ENCODE results near the gene MYLK. TPM values are rescaled to one million over a fixed set of nuclear protein-coding genes. Genes with fewer than 3 reads are reported as not detected.

The MYLK gene
- total RNA-seq, 2 experiments from 2014 or later, result 0.22 TPM; not detected in 1

DNA sequence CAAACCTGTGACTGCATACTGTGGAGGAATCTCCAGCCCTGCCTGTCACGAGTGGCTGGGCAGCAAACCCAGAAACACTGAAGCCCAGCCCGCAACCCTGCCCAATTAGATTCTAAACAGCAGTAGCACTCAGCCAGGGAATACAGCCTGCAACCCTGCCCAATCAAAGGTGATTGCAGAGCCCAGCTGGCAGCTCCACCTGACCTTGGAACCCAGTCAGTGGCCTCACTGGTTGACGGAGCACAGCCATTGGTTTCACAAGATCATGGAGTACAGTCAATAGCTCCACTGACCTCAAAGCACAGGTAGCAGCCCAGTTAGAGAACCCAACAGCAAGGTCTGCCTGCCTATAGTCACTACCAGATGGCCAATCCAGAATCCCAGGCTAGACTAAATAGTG lies 35.2 kb upstream of the MYLK start:
- Mint-ChIP-seq H3K4me1 (ENCODE audit: low read depth) (no peaks in the 10 kb centered on the region), H3K9me3 (peaks cover 17% of the 10 kb centered on the region), H3K27ac (no peak overlapping the region), H3K4me3 (no peak overlapping the region), H3K36me3 (ENCODE audit: low read depth) (peaks cover 67% of the 10 kb centered on the region), H3K27me3 (no peaks in the 10 kb centered on the region)
- ATAC-seq (ENCODE audit: poor library complexity), result no peak
- no peaks in the 10 kb centered on the region for H3K27me3 ChIP-seq (ENCODE audit: control insufficient read depth in 1 of 2, insufficient read depth in 2 of 2, low read length in 2 of 2)
- intact Hi-C loops (cut with DNase I, micrococcal nuclease), result no loop called here
- peaks cover 5 to 15% of the 10 kb centered on the region in 2 experiments for H3K9me3 ChIP-seq (ENCODE audit: control insufficient read depth in 1 of 2, insufficient read depth in 1 of 2, low read length in 2 of 2)
- TF ChIP-seq, protein P1, sequence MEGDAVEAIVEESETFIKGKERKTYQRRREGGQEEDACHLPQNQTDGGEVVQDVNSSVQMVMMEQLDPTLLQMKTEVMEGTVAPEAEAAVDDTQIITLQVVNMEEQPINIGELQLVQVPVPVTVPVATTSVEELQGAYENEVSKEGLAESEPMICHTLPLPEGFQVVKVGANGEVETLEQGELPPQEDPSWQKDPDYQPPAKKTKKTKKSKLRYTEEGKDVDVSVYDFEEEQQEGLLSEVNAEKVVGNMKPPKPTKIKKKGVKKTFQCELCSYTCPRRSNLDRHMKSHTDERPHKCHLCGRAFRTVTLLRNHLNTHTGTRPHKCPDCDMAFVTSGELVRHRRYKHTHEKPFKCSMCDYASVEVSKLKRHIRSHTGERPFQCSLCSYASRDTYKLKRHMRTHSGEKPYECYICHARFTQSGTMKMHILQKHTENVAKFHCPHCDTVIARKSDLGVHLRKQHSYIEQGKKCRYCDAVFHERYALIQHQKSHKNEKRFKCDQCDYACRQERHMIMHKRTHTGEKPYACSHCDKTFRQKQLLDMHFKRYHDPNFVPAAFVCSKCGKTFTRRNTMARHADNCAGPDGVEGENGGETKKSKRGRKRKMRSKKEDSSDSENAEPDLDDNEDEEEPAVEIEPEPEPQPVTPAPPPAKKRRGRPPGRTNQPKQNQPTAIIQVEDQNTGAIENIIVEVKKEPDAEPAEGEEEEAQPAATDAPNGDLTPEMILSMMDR (IDR thresholded peaks at IDR 0.05), result no peak
- peaks cover 3% of the 10 kb centered on the region for H3K36me3 ChIP-seq (ENCODE audit: insufficient read depth, low read length)
- no peak overlapping the region for H3K4me3 ChIP-seq (ENCODE audit: low read length)
- ChIA-PET CTCF (no interaction called here), POLR2A (no interaction called here)
- no peak overlapping the region for H3K27ac ChIP-seq (ENCODE audit: low read depth in 1 of 2, low read length in 2 of 2)
- no peak for DNase-seq
- no peaks in the 10 kb centered on the region for H3K4me1 ChIP-seq (ENCODE audit: insufficient read depth, low read length)

GRCh38 chr3:123914829-123915228 lies 30.7 kb upstream of the MYLK start:
- Mint-ChIP-seq H3K36me3 (ENCODE audit: low read depth) (peaks cover 22% of the 10 kb centered on the region), H3K9me3 (no peaks in the 10 kb centered on the region), H3K4me1 (ENCODE audit: low read depth) (no peaks in the 10 kb centered on the region), H3K27ac (no peak overlapping the region), H3K4me3 (no peak overlapping the region), H3K27me3 (no peaks in the 10 kb centered on the region)
- intact Hi-C loops (cut with DNase I, micrococcal nuclease), result no loop called here
- H3K27me3 ChIP-seq (ENCODE audit: control insufficient read depth in 1 of 2, insufficient read depth in 2 of 2, low read length in 2 of 2), result no peaks in the 10 kb centered on the region
- peaks cover 0 to 5% of the 10 kb centered on the region in 2 experiments for H3K9me3 ChIP-seq (ENCODE audit: control insufficient read depth in 1 of 2, insufficient read depth in 1 of 2, low read length in 2 of 2)
- CTCF ChIA-PET, result interaction anchor here (1.1 kb wide), 1 partner anchor 11 kb away, joined by 3 read pairs; no protein-coding TSS in a partner anchor
- ATAC-seq (ENCODE audit: poor library complexity) (no peak), DNase-seq (no peak)
- TF ChIP-seq, protein P1 (IDR thresholded peaks at IDR 0.05), result no peak
- H3K4me3 ChIP-seq (ENCODE audit: low read length), result no peak overlapping the region
- peaks cover 3% of the 10 kb centered on the region for H3K36me3 ChIP-seq (ENCODE audit: insufficient read depth, low read length)
- no peaks in the 10 kb centered on the region for H3K4me1 ChIP-seq (ENCODE audit: insufficient read depth, low read length)
- H3K27ac ChIP-seq (ENCODE audit: low read depth in 1 of 2, low read length in 2 of 2), result no peak overlapping the region
- POLR2A ChIA-PET, result no interaction called here

- DNase-seq (no peak), ATAC-seq (ENCODE audit: poor library complexity) (no peak)
- no peaks in the 10 kb centered on the region for H3K9me3 Mint-ChIP-seq
- no peak overlapping the region for H3K27ac Mint-ChIP-seq
- Histone ChIP-seq H3K4me3 (ENCODE audit: low read length) (no peak overlapping the region), H3K27me3 (ENCODE audit: control insufficient read depth in 1 of 2, insufficient read depth in 2 of 2, low read length in 2 of 2) (no peaks in the 10 kb centered on the region), H3K36me3 (ENCODE audit: insufficient read depth, low read length) (peaks cover 1% of the 10 kb centered on the region), H3K27ac (ENCODE audit: low read depth in 1 of 2, low read length in 2 of 2) (no peak overlapping the region), H3K4me1 (ENCODE audit: insufficient read depth, low read length) (no peaks in the 10 kb centered on the region), H3K9me3 (ENCODE audit: control insufficient read depth in 1 of 2, insufficient read depth in 1 of 2, low read length in 2 of 2) (no peaks in the 10 kb centered on the region)
- ChIA-PET CTCF (no interaction called here), POLR2A (no interaction called here)
- H3K36me3 Mint-ChIP-seq (ENCODE audit: low read depth), result peaks cover 2% of the 10 kb centered on the region
- H3K27me3 Mint-ChIP-seq, result peaks cover 6% of the 10 kb centered on the region
- no peaks in the 10 kb centered on the region for H3K4me1 Mint-ChIP-seq (ENCODE audit: low read depth)
- TF ChIP-seq, protein P1 (IDR thresholded peaks at IDR 0.05), result no peak
- no peak overlapping the region for H3K4me3 Mint-ChIP-seq
- intact Hi-C loops (cut with DNase I, micrococcal nuclease), result no loop called here
Measured at GRCh38 chr3:123909785-123910184, 25.7 kb upstream of the MYLK start.
